HG03342 (cell line): Measurements from ENCODE around the gene AZGP1.
"Not testable (repeated sequence)": the region's sequence is repeated elsewhere in the genome, so short reads cannot be mapped to it uniquely, and the experiment has no call there.

Source experiments
- ATAC-seq: cut with Tn5 transposase; IDR thresholded peaks from one replicate; pipeline ENCODE4 v1.9.1; 2021; ENCODE audit warnings: mild to moderate bottlenecking, moderate library complexity; ENCODE audit not compliant: unreplicated experiment

AZGP1 gene

DNA sequence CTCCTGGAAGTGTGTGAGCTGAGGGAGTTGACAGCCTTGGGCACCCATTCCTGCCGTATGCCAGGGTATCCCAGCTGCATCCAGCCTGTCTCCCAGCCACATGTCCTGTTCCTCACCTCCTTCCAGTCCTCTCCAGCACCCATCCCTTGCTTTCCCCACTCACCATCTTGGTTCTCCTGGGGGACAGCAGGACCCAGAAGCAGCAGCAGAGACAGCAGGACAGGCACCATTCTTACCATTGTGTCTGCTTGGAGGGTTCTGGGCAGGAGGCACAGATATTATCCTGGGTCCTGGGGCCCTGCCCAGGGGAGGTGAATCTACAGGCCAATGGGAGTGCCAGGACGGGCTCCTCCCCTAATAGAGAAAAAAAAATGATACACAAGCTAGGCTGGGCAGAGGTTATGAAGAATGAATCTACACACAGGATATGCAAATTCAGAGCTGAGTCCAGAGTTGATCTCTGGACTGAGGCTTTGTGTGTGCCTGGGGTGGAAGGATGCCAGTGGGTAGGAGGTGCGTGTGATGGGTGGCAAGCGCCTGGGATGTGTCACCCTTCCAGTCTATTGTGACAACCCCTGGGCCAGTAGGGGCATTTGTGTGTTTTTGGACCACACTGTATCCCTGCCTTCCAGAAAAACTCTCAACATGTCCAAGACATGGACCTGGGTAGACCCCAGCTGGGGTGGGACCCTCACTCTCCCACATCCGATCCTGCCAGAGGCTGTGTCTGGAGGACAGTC lies at the start of gene AZGP1:
Gene AZGP1, minus strand, starts transcription at position 250 of the 740 bp plus-strand sequence. Its CDS starts 11 bp downstream, at position 239.
- ATAC-seq, result no peak

DNA sequence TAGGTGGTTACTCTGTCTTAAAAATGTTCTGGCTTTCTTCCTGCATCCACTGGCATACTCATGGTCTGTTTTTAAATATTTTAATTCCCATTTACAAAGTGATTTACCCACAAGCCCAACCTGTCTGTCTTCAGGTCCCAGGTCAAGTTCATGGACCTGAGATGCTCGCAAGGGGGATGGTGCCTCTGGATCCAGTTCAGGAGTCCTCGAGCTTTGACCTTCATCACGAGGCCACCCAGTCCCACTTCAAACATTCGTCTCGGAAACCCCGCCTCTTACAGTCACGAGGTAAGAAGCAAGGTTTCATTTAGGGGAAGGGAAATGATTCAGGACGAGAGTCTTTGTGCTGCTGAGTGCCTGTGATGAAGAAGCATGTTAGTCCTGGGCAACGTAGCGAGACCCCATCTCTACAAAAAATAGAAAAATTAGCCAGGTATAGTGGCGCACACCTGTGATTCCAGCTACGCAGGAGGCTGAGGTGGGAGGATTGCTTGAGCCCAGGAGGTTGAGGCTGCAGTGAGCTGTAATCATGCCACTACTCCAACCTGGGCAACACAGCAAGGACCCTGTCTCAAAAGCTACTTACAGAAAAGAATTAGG lies 48.3 kb upstream of the AZGP1 start:
- ATAC-seq, result no peak

DNA sequence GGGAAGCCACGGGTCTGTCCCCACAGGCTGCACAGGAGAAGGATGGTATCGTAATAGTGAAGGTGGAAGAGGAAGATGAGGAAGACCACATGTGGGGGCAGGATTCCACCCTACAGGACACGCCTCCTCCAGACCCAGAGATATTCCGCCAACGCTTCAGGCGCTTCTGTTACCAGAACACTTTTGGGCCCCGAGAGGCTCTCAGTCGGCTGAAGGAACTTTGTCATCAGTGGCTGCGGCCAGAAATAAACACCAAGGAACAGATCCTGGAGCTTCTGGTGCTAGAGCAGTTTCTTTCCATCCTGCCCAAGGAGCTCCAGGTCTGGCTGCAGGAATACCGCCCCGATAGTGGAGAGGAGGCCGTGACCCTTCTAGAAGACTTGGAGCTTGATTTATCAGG lies 47.7 kb upstream of the AZGP1 start:
- ATAC-seq, result no peak

DNA sequence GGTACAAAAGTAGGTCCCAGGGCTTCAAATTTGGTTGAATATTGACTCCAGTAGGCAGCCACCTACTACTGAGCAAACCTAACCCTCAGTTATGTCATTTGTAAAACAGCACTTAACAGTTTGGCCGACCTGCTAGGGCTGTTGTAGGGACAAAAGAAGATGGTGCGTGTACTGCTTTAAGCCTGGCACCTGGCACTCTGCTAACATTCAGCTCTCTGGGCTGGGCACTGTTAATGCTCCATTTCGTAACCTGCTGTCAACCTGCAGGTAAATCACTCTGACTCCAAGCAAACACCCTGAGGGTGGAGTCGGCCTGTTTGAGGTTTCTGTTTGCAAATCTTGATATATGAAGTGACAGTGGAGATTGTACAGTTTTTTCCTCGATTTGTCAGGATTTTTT lies 46.8 kb upstream of the AZGP1 start:
- no peak for ATAC-seq

DNA sequence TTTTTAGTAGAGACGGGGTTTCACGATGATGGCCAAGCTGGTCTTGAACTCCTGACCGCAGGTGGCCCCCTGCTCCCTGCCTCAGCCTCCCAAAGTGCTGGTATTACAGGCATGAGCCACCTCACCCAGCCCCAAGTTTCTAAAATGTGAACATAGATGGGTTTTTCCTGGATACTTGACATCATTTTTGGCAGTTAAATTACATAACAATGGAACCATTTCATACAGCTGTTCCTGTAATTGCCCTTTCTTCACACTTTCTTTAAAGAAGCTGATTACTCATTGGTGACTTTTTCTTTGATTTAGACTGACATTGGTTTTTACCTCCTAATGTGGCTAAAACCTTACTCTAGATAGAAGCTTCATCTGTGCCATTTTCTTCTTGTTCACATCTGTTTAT lies 45.5 kb upstream of the AZGP1 start:
- no peak for ATAC-seq

DNA sequence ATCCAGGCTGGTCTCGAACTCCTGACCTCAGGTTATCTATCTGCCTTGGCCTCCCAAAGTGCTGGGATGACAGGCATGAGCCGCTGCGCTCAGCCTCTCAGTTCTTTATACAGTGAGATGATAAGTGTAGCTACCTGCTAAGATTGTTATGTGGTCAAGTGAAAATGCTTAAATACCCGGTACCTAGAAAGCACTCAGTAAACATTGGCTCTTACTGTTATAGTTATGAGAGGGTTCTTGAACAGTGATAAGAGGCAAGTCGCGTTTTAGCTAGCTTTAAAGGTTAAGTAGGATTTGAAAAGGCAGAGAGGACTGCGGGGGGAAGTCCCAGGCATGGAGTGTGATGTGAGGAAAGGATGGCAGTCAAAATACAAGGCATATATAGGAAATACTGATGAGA lies 44.1 kb upstream of the AZGP1 start:
- no peak for ATAC-seq

DNA sequence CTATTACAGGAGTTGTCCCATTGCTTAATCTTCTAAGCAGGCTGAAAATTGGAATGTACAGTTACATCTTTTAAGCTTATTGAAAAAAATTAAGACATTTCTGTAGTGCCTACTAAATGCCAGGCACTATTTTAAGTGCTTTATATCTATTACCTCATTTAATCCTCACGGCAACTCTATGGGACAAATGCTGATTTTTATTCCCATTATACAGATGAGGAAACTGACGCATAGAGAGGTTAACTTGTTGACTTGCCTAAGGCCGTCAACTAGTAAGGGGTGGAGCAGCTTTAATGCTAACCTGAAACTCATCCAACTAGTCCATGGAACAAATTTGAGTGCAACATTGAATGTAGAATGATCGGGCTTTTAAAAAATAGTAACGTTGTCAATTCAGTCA lies 42.0 kb upstream of the AZGP1 start:
- ATAC-seq, result no peak

DNA sequence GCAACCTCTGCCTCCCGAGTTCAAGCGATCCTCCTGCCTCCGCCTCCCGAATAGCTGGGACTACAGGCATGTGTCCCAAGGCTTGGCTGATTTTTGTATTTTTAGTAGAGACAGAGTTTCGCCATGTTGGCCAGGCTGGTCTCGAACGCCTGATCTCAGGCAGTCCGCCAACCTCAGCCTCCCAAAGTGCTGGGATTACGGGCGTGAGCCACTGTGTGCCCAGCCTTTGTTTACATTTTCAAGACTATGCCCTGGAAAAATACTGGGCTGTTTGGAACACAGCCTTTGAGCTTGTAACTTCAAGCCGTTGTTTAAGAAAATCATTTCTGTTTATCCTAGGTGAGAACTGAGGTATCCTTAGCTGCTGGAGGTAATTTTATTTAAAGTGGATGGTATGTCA lies 41.5 kb upstream of the AZGP1 start:
- no peak for ATAC-seq

DNA sequence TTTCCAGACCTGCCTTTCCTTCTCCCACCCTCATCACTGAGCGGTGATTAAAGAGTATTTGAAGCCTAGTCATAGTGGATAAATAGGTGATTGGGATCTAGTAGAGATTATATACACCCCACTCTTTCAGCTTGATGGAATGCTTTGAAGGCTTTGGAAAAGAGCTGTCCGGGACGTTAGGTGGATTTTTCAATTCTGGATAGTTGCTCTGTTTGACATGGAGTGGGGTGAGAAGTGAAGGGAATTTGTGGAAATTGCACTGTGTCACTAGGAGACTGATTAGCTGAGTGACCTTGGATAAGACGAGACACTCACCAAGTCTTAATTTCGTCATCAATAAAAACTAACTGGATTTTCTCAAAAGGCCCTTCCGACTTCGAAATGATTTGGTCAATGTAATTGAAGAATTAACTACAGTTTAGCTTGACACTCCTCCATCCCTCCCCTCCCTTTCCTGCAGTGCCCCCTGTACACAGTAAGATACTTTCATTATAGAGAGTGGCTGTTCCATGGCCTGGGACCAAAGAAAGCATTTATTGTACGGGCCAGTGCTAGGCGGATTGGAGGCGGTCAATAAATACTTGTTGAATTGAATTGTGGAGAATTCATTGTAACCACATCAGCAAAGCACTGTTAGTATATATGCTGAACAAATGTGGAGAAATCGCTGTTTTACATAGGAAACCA lies 40.5 kb upstream of the AZGP1 start:
- no peak for ATAC-seq

DNA sequence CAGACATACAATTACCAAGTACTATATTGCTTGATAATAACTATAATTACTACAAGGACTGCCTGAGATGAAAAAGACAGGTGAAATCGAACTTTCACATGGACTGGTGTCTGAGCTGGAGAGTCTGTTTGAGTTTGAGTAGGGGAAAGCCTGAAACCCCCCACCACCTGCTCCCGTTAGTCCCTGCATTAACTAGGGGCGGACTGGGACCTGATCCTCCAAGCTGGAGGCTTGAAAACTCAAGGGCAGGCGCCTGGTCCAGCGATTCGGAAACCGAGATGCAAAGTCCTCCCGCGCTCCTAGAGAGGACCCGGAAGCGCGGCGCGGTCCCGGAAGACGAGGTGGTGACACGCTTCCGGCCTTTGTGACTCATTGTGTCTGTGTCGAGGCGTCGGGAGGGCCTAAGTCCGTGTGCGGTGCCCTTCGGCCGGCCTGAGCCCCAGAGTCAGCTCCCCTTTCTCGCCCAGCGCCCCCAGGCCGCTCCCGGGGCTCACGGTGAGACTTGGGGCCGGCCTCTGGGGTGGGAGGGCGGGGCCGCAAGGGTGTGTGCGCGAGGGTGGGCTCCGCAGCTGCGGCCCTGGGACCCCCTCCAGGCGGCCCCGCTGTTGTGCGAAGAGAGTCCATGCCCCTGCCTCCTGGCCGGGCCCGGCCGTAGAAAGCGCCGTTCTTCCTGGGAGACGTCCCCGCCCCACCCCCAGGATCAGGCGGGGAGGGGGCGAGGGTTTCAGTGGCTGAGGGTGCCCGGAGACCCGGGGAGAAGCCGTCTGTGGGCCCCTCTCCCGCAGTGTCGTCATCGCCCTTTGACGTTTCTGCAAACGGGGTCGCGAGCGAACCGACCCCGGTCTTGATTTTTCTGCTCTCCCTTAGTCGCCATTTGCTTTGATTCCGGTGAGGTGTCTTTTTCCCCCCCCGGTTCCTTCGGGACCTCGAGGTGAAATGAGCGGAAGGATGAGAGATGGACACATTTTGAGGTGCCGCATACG lies 39.7 kb upstream of the AZGP1 start, which contains the start of gene ZKSCAN1:
Gene ZKSCAN1, plus strand, starts transcription at position 365 of the 983 bp plus-strand sequence. CDS start 7,911 bp downstream, outside the sequence.
- ATAC-seq, result peak; percentile 95

DNA sequence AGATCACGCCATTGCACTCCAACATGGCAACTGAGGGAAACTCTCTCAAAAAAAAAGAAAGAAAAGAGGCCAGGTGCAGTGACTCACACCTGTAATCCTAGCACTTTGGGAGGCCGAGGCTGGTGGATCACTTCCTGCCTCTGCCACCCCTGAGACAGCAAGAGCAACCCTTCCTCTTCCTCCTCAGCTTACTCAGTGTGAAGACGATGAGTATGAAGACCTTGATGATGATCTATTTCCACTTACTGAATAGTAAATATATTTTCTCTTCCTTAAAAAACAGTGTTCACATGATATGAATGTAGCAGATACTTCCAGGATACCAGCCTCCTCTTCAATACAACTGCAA lies 37.5 kb upstream of the AZGP1 start:
- no peak for ATAC-seq

DNA sequence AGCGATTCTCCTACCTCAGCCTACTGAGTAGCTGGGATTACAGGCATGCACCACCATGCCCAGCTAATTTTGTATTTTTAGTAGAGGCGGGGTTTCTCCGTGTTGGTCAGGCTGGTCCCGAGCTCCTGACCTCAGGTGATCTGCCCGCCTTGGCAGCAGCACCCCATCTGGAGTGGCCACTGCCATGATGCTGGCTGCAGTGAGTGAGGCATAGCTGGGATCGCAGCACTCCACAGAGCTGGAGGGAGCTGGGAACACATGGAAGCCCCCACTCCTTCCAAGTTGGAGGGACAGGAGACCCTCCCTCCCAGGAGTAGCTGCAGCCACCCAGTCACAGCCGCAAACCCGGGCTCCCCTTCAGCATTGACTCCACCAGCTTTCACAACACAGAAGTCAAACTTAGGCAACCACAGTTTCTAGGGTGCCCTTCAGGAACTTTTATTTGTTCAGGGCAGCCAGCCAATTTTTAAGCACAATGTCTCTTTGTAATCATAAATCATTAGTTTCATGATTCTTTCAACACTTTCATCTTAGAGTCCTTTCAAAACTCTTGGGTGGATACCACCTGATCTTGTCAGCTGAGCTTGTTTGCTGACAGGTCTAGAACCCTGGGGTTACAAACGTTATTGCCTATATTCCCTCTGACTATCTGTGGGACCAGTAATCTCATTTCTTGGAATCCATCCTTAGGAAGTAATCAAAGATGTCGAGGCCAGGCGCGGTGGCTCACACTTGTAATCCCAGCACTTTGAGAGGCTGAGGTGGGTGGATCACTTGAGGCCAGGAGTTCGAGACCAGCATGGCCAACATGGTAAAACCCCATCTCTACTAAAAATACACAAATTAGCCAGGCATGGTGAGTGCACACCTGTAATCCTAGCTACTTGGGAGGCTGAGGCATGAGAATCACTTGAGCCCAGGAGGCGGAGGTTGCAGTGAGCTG lies 36.8 kb upstream of the AZGP1 start:
- not testable (repeated sequence) for ATAC-seq

DNA sequence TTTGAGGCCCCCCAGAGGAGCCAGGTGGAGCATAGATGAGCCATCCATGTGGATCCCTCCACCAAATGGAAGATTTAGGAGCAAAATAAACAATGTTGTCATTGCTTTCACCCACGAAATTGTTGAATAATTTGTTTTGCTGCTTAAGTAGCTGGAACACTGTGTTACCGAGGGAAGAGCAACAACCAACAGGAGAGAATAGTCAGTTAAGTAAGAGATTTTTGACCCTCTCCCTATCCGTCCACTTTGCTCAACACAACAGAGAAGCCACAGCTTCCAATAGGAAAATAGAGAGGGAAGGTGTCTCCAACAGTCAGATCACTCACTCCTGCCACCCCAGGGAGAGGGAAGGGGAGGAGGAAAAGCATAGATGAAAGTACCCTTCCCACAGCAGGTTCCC lies 35.7 kb upstream of the AZGP1 start:
- no peak for ATAC-seq

DNA sequence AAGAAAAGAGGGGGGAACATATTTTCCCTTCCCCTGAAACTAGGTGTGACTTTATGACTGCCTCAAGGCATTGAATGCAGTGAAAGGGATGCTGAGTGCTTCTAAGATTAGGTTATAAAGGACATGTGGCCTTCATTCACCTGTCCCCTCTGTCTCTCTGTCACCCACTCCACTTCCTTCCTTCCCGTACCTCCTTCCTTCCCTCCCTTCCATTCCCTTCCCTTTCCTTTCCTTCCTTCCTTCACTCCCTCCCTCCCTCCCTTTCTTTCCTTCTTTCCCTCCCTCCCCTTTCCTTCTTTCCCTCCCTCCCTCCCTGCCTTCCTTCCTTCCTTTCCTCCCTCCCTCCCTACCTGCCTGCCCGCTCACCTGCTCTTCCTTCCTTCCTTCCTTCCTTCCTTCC lies 35.1 kb upstream of the AZGP1 start:
- ATAC-seq, result no peak

DNA sequence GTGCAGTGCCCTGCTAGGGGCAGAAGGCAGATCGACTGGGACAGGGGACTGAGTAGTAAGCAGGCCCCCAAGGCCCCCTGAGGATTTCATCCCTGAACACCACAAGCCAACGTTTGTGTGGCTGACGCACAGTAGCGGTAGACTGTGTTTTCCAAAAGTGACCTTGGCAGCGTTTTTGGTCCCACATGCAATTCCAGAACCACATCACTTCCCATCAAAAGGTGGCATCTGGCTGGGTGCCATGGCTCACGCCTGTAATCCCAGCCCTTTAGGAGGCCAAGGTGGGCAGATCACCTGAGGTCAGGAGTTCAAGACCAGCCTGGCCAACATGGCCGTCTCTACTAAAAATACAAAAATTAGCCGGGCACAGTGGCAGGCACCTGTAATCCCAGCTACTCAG lies 34.1 kb upstream of the AZGP1 start:
- not testable (repeated sequence) for ATAC-seq

DNA sequence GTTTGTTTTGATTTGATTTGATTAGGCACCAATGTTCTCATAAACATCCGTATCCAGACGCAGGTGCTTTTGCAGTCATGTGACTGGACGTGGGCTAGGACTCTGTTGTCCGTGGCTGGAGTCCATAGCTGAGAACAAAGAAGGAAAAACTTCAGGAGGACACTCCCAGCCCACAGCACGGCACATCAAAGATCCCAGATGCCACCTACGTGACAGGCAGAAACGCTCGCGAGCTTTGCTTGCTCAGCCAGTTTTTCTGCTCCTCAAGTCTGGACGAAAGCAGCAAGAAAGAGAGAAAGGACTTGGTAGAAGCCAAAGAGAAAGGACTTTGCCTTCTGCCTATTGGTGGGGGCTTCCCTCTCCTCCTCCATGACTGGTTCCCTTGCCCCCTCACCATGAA lies 32.7 kb upstream of the AZGP1 start:
- ATAC-seq, result no peak

DNA sequence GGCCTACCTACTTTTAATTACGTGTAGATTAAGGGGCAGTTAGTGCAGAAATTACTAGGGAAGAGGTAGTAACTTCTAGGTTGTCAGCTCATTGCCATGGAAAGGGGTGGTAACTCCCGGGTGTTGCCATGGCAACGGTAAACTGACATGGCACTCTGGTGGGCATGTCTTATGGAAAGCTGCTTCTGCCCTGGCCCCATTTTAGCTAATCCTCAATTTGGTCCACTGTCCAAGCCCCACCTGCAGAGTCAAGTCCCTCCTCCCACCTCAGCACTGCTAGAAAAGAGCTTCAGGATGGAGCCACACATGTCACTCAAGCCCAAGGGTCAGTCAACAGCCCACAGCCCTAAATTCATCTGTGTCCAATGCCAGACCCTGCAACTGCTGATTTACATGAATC lies 32.1 kb upstream of the AZGP1 start:
- no peak for ATAC-seq

DNA sequence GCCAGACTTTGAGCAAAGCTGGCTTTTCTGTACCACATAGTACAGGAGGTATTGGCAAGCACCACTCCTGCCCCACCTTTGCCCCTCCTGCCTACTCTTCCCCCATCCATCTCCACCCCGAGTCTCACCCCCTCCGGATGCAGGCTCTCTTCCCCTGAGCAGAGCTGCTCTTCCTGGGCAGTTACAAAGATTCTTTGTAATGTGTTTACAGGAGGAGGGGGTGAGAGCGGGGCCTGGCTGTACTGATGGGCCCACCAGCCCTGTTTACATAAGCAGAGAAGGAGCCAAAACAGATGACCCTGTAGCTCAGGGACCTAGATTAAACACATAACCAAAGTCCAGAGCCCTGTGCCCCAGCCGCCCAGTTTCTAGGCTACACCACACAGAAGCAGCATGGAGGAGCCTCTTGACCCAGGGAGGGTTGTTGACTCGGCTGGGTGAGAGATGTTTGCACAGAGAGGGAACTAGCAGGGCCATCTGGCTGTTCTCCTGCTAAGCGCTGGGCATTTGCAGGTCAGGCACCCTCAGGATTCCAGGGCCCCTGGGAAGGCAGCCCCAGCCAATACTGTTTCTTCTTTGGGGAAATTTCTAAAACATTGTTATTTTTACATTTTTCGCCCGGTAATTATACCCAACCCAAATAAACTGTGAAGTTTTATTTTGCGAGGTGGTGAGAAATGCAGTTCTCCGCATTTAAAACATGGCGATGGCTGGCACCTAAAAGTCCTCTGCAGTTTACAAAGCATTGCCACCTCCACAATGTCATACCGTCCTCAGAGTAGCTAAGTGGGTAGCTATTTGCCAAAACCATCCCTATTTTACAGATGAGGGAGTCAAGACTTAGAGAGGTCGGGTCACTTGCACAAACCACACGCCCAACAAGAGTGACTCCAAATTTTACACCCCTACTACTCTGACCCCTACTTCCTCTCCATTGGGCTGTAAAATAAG lies 28.2 kb upstream of the AZGP1 start:
- ATAC-seq, result no peak

DNA sequence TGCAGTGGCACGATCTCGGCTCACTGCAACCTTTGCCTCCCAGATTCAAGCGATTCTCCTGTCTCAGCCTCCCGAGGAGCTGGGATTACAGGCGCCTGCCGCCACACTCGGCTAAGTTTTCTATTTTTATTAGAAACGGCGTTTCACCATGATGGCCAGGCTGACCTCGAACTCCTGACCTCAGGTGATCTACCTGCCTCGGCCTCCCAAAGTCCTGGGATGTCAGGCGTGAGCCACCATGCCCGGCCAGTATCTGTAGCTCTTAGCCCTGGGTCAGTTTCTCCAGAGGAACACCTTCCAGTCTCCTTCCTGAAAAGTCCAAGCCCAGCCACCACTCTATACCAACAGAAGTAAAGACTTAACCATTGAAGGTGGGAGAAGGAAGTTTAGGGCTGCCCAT lies 24.4 kb upstream of the AZGP1 start:
- ATAC-seq, result no peak
